ENCODE results near the gene AP2A1. TPM values are rescaled to one million over a fixed set of nuclear protein-coding genes. Genes with fewer than 3 reads are reported as not detected.

Gene AP2A1
- total and polyA plus RNA-seq, 9 of the 15 experiments (the other 6 are each of a cell fraction or from before 2014, with no cell fraction given) = 0.55 to 150 (median 31.9) TPM

GRCh38 chr19:49761625-49762311 lies 5.0 kb upstream of the AP2A1 start (continued):
- TF ChIP-seq SMARCE1 (IDR thresholded peaks at IDR 0.05) (peak; percentile 70), MEIS2 (IDR thresholded peaks at IDR 0.05; ENCODE audit: partially characterized antibody) (peak; percentile 21), HNRNPL (IDR thresholded peaks at IDR 0.05; ENCODE audit: low read depth, low read length) (no peak), DACH1 (IDR thresholded peaks at IDR 0.05; ENCODE audit: partially characterized antibody) (no peak), BCOR (IDR thresholded peaks at IDR 0.05) (peak; percentile 7; the same call in 1 of the 2 replicates), CXXC5 (CRISPR knock-in tag; IDR thresholded peaks at IDR 0.05) (peak; percentile 55), FOXA1 (IDR thresholded peaks at IDR 0.05; ENCODE audit: borderline replicate concordance) (no peak), JUN (IDR thresholded peaks at IDR 0.05; ENCODE audit: borderline replicate concordance, low read depth, low read length) (peak; percentile 46; the same call in 1 of the 2 replicates), JUN (CRISPR knock-in tag; IDR thresholded peaks at IDR 0.05; ENCODE audit: borderline replicate concordance) (no peak), ETV1 (tag; conservative IDR thresholded peaks at IDR 0.05; ENCODE audit: low read depth) (peak; percentile 63; the same call in 1 of the 2 replicates), VEZF1 (CRISPR knock-in tag; IDR thresholded peaks at IDR 0.05) (peak; percentile 73), MAX (CRISPR knock-in tag; IDR thresholded peaks at IDR 0.05) (peak; percentile 42; the same call in 1 of the 2 replicates), SOX6 (IDR thresholded peaks at IDR 0.05) (no peak; the same call in 1 of the 2 replicates), ZBTB33 (CRISPR knock-in tag; IDR thresholded peaks at IDR 0.05) (peak; percentile 40; the same call in 1 of the 2 replicates), CREB3L1 (IDR thresholded peaks at IDR 0.05; ENCODE audit: borderline replicate concordance, low read depth) (peak; percentile 85), THRAP3 (IDR thresholded peaks at IDR 0.05; ENCODE audit: borderline replicate concordance) (no peak), MAZ (CRISPR knock-in tag; conservative IDR thresholded peaks at IDR 0.05 in 1 of 2, IDR thresholded peaks at IDR 0.05 in 1 of 2) (peak; percentile 79 to 85), CHD4 (IDR thresholded peaks at IDR 0.05; ENCODE audit: insufficient read depth, insufficient replicate concordance, low read depth, low read length, poor library complexity, severe bottlenecking) (no peak), TRIM28 (IDR thresholded peaks at IDR 0.05) (no peak), KLF16 (IDR thresholded peaks at IDR 0.05) (0 out of 2 replicates have a peak, but pooled peaks have one; percentile 7)
